Testis (tissue), 2 donors: Measurements from ENCODE around the gene CLCA4.

Experiments
- CTCF ChIP-seq, 3 experiments: fragments of 450-650 bp in 2 of 3; fragments of 200-600 bp in 1 of 3; sonication (generic) in 1 of 3; IDR thresholded peaks; one replicate each; pipeline ENCODE4 v1.5.1; 2016 to 2019; ENCODE audit warnings: antibody characterized with exemption in 3 of 3, mild to moderate bottlenecking in 2 of 3, moderate library complexity in 1 of 3
- POLR2A ChIP-seq: fragments of 450-650 bp; IDR thresholded peaks from one replicate; pipeline ENCODE4 v1.6.1; 2017; ENCODE audit warnings: antibody characterized with exemption, mild to moderate bottlenecking, moderate library complexity

GRCh38 chr1:86541859-86542258, 5.0 kb upstream of the CLCA4 start:
- TF ChIP-seq CTCF (IDR thresholded peaks at IDR 0.05): no peak
- TF ChIP-seq POLR2A: no peak
